Fibroblast of villous mesenchyme (primary cell): Measurements from ENCODE around the gene FOSL2. TPM values are rescaled to one million over a fixed set of nuclear protein-coding genes. Genes with fewer than 3 reads are reported as not detected.

Experiments
- DNase-seq: peaks from one replicate; pipeline ENCODE4 v3.0.0-alpha.2; 2010; ENCODE audit warnings: low read depth
- H3K4me3 ChIP-seq: 2 replicates; pipeline ENCODE4 v1.5.1; 2011; ENCODE audit warnings: low read depth, mild to moderate bottlenecking, low read length
- CTCF ChIP-seq: IDR thresholded peaks from 2 replicates; pipeline ENCODE4 v1.5.1; 2012; ENCODE audit warnings: low read depth, mild to moderate bottlenecking, low read length; ENCODE audit not compliant: insufficient read depth
- total RNA-seq: library from RNA; depleted of rRNA; stranded (reverse); fragments of >200 nt; gene quantifications from 2 replicates; pipeline ENCODE4 v1.2.3, GENCODE V29; 2012

Gene FOSL2
- total RNA-seq, 1 donor, result 81.6 TPM

- no peak overlapping the region for H3K4me3 ChIP-seq
- no peak for TF ChIP-seq CTCF
- no peak for DNase-seq
Measured at GRCh38 chr2:28422908-28423741, 30.5 kb downstream of the FOSL2 start.

GRCh38 chr2:28423856-28424605, 31.4 kb downstream of the FOSL2 start:
- no peak for TF ChIP-seq CTCF
- no peak for DNase-seq
- H3K4me3 ChIP-seq, result no peak overlapping the region

DNA sequence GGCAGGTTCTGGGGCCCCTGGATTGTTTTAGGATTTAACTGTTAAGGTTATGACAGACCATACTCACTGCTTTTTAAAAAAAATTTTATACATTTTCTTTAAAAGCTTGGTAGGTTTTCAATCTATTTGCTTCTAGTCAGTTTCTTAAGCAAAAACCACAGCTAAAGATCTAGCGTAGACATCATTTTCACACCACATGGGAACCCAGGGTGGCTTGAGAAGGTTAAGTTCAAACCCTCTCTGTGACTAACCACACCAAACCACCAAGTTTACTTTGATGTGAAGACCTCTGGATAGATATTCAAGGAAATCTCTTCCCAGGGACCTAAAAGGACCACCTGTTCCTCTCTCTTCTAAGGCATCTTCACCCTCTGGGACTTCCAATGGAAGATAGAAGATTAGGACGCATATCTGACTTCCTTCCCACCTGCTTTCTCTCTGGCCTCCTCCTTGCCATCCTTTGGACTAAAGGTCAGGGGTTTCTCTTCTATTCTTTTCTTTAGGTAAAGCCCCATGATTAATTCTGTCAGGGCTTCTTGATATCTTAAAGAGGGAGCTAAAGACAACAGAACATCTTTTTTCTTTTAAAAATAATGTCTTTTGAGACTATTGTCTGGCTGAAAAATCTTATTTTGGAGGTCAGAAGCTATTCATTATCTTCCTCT, 32.3 kb downstream of the FOSL2 start:
- H3K4me3 ChIP-seq, result no peak overlapping the region
- DNase-seq, result no peak
- no peak for TF ChIP-seq CTCF

GRCh38 chr2:28425464-28425835, 32.8 kb downstream of the FOSL2 start:
- DNase-seq, result no peak
- H3K4me3 ChIP-seq, result no peak overlapping the region
- no peak for TF ChIP-seq CTCF

DNA sequence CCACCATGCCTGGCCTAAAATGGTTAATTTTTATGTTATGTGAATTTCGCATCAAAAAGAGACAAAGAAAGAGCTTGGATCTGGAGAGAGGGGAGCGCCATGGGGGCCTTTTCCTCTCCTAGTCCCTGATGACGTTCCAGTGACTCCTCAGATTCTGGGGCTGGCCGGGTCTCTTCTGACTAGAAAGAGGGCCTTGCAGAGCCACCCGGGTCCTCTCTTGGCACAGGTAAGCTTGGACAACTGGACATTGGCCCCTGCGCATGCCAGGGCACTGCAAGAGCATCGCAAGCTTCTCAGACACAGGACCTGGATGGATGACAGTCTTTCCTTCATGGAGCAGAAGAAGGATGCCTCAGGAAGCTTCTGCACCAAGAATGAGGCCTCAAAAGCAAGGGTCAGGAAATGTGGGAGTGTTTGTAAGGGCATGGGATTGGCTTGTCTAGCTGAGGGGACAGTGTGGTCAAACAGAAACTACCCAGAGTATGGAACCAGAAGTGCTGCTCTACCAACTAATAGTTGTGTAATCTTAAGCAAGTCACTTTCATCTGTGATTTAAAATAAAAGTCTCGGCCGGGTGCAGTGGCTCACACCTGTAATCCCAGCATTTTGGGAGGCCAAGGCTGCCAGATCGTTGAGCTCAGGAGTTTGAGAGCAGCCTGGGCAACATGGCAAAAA, 35.2 kb downstream of the FOSL2 start:
- DNase-seq, result no peak
- no peak overlapping the region for H3K4me3 ChIP-seq
- no peak for TF ChIP-seq CTCF

DNA sequence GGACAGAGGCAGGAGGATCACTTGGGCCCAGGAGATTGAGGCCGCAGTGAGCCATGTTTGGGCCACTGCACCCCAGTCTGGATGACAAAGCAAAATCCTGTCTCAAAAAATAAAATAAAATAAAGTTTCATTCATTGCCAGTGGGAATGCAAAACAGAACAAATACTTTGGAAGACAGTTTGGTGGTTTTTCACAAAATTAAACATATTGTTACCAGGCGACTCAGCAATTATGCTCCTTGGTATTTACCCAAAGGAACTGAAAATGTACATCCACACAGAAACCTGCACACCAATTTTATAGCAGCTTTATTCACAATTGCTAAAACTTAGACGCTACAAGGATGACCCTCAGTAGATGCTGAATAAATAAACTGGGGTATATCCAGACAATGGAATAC, 35.8 kb downstream of the FOSL2 start:
- no peak overlapping the region for H3K4me3 ChIP-seq
- no peak for DNase-seq
- no peak for TF ChIP-seq CTCF
